Embryonic facial prominence (tissue), 1 donor: ENCODE data around the gene GYPE.
"Not testable (repeated sequence)": the region's sequence is repeated elsewhere in the genome, so short reads cannot be mapped to it uniquely, and the experiment has no call there.

ENCODE experiments used
- DNase-seq: peaks from one replicate; pipeline ENCODE4 v3.0.0-alpha.2; 2016; ENCODE audit errors: extremely low spot score

The GYPE gene

DNA sequence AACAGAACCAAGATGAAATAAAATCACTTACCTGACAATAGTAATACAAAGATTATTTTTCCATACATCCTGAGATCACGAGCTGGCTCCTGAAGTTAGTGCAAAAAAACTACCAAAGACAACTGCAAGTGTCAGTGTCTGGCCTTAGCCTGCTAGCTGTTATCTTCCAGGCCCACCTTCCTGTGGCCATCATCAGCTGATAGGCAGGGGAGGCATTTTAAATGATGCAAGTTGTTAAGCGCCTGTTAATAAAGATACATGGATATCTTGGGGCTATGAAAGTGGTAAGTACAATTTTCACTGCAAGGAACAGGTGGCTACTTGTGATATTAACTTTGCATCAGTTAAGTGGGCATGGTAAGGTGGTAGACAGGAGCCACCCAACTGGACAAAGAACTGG is at the start of gene GYPE:
TSS of gene GYPE (minus strand) at position 120 of the 400 bp plus-strand sequence. CDS start at position 68, 52 bp downstream.
- DNase-seq, result not testable (repeated sequence)

- not testable (repeated sequence) for DNase-seq
Observed at GRCh38 chr4:143951458-143951972, 46.2 kb upstream of the GYPE start.

GRCh38 chr4:143950967-143951366 is 45.6 kb upstream of the GYPE start:
- DNase-seq, result not testable (repeated sequence)

- not testable (repeated sequence) for DNase-seq
Observed at GRCh38 chr4:143950185-143950584, 44.8 kb upstream of the GYPE start.

- not testable (repeated sequence) for DNase-seq
Observed at GRCh38 chr4:143947493-143947892, 42.1 kb upstream of the GYPE start.

DNA sequence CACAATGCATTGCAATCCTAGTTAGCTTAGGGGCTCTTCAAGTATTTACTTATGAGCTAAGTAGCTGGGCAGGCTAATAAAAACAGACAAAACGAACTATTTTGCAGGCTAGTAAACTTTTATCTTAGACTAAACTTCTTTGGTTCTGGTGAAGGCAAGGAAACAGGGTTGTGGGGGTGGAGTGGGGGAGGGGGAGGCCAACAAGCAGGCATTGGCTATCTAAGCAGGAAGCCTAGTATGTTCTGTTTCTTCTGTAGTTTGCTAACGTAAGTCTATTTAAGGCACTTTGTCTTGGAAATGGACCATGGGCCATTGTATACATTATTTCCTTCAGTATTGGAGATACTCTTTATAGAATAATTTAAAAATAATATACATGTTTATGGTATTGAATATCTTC is 35.3 kb upstream of the GYPE start:
- not testable (repeated sequence) for DNase-seq

DNA sequence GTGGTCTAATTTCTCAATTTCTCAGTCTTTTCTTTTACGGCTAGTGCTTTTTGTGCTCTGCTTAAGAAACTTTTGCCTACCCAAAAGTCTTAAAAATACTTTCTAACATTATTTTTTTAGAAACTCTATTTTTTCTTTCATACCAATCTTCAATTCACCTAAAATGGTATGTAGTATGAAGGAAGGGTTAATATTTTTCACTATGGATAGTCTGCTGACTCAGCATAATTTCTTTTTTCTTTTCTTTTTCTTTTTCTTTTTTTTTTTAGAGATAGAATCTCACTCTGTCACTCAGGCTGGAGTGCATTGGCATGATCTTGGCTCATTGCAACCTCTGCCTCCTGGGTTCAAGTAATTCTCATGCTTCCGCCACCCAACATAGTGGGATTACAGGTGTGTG is 34.2 kb upstream of the GYPE start:
- no peak for DNase-seq

GRCh38 chr4:143938890-143939289 is 33.5 kb upstream of the GYPE start:
- DNase-seq, result not testable (repeated sequence)

GRCh38 chr4:143921181-143921580 is 15.8 kb upstream of the GYPE start:
- no peak for DNase-seq

- DNase-seq, result not testable (repeated sequence)
Observed at GRCh38 chr4:143916485-143916884, 11.1 kb upstream of the GYPE start.

GRCh38 chr4:143912478-143912877 is 7.1 kb upstream of the GYPE start:
- DNase-seq, result not testable (repeated sequence)

DNA sequence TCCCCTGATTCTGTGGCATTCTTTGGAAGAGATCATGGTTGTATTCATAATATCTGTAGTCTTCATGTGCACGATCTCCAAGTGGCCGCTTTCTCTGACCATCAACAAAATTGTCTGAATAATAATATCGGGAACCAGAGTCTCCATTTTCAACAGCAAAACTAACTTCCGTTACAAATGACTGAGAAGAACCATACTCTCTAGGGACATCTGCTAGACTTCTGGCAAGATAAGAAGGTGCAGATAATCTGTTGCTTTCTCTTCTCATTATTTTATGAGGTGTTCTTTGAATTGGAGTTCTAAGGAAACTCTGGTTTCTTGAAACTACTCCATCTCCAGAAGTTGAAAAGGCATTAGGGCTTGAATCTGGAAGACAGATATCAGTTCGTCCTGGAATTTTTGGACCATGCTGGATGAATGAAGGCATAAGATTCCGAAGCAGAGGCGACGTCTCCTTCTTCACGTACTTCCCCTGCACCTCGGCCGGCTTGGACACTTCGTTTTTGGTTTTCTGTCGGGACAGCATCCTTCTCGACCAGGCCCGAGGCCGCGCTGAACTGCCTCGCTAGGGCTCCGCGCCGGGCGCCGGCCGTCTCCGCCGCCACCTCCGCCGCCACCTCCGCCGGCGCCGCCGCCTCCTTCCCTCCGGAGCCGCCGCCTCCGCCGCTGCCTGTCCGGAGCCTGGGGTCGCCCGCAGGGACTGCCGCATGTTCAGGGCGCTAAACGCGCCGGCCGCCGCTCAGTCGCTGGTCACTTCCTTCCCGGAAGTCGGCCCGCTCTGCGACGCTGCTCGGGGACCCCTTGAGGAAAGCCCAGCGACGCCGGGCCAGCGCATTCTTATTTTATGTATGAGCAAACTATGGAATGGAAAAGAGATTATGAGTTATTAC is 6.4 kb upstream of the GYPE start:
- DNase-seq, result not testable (repeated sequence)

DNA sequence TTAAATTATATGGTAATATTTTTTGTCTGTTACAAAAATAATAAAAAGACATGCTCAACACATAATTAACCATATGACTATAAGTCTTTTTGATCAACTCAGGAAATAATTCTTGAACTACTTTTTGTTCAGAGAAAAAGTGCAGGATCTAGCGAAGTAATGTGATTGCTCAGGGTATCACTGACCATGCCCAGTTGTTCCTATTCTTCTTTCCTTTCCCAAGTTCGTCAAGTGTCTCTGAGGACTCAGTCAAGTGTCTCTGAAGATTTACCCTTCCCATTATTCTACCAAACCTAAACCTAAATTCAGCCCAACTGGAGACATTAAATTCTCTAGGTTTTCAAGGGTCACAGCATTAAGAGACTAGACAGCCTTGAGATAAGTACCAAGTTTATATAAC is 5.5 kb upstream of the GYPE start:
- DNase-seq, result not testable (repeated sequence)

- not testable (repeated sequence) for DNase-seq
Observed at GRCh38 chr4:143907811-143908210, 2.5 kb upstream of the GYPE start.

GRCh38 chr4:143904431-143904830 is 928 bp downstream of the GYPE start:
- not testable (repeated sequence) for DNase-seq

- not testable (repeated sequence) for DNase-seq
Observed at GRCh38 chr4:143890323-143890722, 15.0 kb downstream of the GYPE start.

DNA sequence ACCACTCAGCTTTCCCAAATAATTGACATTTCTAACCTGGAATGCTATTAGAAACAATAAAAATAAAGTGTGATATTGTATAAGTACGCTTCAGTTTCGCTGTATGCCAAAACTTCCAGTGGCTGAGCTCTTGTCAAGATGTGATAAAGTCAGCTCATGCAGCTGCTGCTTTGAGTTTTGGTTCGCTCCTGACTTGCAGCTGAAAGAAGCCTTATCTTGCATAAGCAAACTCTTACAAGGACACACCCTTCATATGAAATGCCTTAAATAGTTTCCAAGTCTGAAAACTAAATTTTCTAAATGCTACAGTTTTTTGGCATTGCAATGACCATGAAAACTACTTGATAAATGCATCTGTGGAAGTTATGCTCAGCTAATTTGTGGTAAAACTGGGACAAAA is 17.2 kb downstream of the GYPE start:
- DNase-seq, result not testable (repeated sequence)

GRCh38 chr4:143884965-143885364 is 20.4 kb downstream of the GYPE start:
- DNase-seq, result not testable (repeated sequence)

GRCh38 chr4:143883529-143883928 is 21.8 kb downstream of the GYPE start:
- DNase-seq, result no peak

GRCh38 chr4:143882892-143883291 is 22.5 kb downstream of the GYPE start:
- DNase-seq, result no peak

GRCh38 chr4:143879561-143879960 is 25.8 kb downstream of the GYPE start:
- not testable (repeated sequence) for DNase-seq

DNA sequence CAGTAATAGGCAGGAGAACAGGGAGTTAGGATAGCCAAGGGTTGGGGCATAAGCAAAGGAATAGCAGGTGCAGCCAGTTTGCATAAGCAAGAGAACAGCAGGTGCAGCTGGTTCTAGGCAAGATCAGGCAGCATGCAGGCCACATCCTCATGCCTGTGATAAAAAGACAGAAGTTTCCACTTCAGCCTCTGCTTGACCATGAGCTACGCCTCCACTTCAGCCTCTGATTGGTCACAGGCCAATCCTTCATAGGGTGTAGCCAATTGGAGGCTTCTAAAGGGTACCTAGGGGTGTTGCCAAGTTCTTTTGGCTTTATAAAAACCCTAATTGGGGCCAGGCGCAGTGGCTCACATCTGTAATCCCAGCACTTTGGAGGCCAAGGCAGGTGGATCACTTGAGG is 30.0 kb downstream of the GYPE start:
- DNase-seq, result not testable (repeated sequence)
